Smooth muscle cell (in vitro differentiated cells): ENCODE results near the gene OLA1. TPM values are rescaled to one million over a fixed set of nuclear protein-coding genes. Genes with fewer than 3 reads are reported as not detected.

Source experiments
- DNase-seq: peaks from one replicate; lab custom pipeline; 2025; ENCODE audit not compliant: unreplicated experiment; lab: John Stamatoyannopoulos, UW
- H2AFZ ChIP-seq: fragments of 200-600 bp; sonication (generic); 2 replicates; pipeline ENCODE4 v1.6.0; 2016; ENCODE audit warnings: antibody characterized with exemption, low read depth, mild to moderate bottlenecking
- H3F3A ChIP-seq: fragments of 200-600 bp; sonication (generic); 2 replicates; pipeline ENCODE4 v1.6.0; 2017; ENCODE audit warnings: antibody characterized with exemption, low read depth
- H3K27ac ChIP-seq: fragments of 200-600 bp; sonication (generic); 2 replicates; pipeline ENCODE4 v1.5.1; 2016; ENCODE audit warnings: low read depth, mild to moderate bottlenecking
- H3K27me3 ChIP-seq: fragments of 200-600 bp; sonication (generic); 2 replicates; pipeline ENCODE4 v1.6.1; 2016; ENCODE audit warnings: low read depth, mild to moderate bottlenecking
- H3K36me3 ChIP-seq: fragments of 200-600 bp; sonication (generic); 2 replicates; pipeline ENCODE4 v1.5.1; 2016; ENCODE audit warnings: low read depth
- H3K4me1 ChIP-seq: fragments of 200-600 bp; sonication (generic); 2 replicates; pipeline ENCODE4 v1.5.1; 2016; ENCODE audit warnings: low read depth
- H3K4me2 ChIP-seq: fragments of 200-600 bp; sonication (generic); 2 replicates; pipeline ENCODE4 v1.6.0; 2016; ENCODE audit warnings: mild to moderate bottlenecking
- H3K4me3 ChIP-seq: fragments of 200-600 bp; sonication (generic); 2 replicates; pipeline ENCODE4 v1.5.1; 2016; ENCODE audit warnings: mild to moderate bottlenecking
- H3K79me2 ChIP-seq: fragments of 200-600 bp; sonication (generic); 2 replicates; pipeline ENCODE4 v1.6.0; 2016; ENCODE audit warnings: low read depth, mild to moderate bottlenecking
- H3K9ac ChIP-seq: fragments of 200-600 bp; sonication (generic); 2 replicates; pipeline ENCODE4 v1.6.0; 2016; ENCODE audit warnings: low read depth
- H3K9me3 ChIP-seq: fragments of 200-600 bp; sonication (generic); replicated peaks from 2 replicates; pipeline ENCODE4 v1.5.1; 2016; ENCODE audit warnings: low read depth
- H4K20me1 ChIP-seq: fragments of 200-600 bp; sonication (generic); 2 replicates; pipeline ENCODE4 v1.6.0; 2016; ENCODE audit warnings: low read depth
- CTCF ChIP-seq: fragments of 200-600 bp; sonication (generic); IDR thresholded peaks from 2 replicates; pipeline ENCODE4 v1.5.1; 2017; ENCODE audit warnings: borderline replicate concordance, mild to moderate bottlenecking, antibody characterized with exemption; ENCODE audit not compliant: insufficient read depth, poor library complexity, severe bottlenecking
- WGBS: methylation state at CpG from one replicate; pipeline ENCODE4 v1.1.7; 2016; ENCODE audit warnings: low lambda C conversion rate; 5-methylcytosine and 5-hydroxymethylcytosine counted together
- polyA plus RNA-seq: library from polyadenylated mRNA; unstranded; fragments of >200 nt; fragmentation: Nextera tagmentation; extraction: Ambion mirVana; gene quantifications from 2 replicates; pipeline ENCODE4 v1.2.1, GENCODE V29; 2016
- total RNA-seq: library from RNA; depleted of rRNA; stranded (reverse); fragments of >200 nt; gene quantifications from 2 replicates; pipeline ENCODE4 v1.2.3, GENCODE V29; 2014

Gene OLA1
- total and polyA plus RNA-seq, 2 experiments from 2014 or later: 59.6 to 76.0 TPM

DNA sequence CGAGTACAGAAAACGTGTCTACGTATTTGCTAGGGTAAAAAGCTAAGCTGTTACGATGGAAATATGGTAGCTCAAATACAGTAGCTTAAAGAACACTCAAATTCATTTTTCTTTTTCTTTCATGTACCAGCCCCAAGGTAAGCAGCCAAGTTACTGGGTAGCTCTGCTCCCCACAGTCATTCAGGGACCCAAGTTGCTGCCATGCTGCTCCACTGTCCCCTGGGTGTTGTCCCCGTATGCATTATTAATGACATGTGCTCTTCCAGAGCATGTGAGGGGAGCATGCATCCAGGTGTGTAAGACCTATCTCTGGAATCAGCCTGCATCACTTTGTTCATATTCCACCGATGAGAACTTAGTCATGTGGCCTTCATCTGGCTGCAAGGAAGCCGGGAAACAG lies 178.1 kb downstream of the OLA1 start:
- no peak overlapping the region for H3K4me3 ChIP-seq
- no peak overlapping the region for H3K27ac ChIP-seq
- no peaks in the 10 kb centered on the region for H3K9me3 ChIP-seq
- no peak overlapping the region for H3K4me2 ChIP-seq
- WGBS: 78% methylated on average over 7 of the region's 7 CpGs
- no peaks in the 10 kb centered on the region for H3K27me3 ChIP-seq
- no peaks in the 10 kb centered on the region for H3K36me3 ChIP-seq
- H3K79me2 ChIP-seq: no peaks in the 10 kb centered on the region
- H3F3A ChIP-seq: no peaks in the 10 kb centered on the region
- no peak overlapping the region for H3K9ac ChIP-seq
- TF ChIP-seq CTCF: no peak
- H2AFZ ChIP-seq: no peak overlapping the region
- no peaks in the 10 kb centered on the region for H4K20me1 ChIP-seq
- H3K4me1 ChIP-seq: no peaks in the 10 kb centered on the region
- DNase-seq: no peak

DNA sequence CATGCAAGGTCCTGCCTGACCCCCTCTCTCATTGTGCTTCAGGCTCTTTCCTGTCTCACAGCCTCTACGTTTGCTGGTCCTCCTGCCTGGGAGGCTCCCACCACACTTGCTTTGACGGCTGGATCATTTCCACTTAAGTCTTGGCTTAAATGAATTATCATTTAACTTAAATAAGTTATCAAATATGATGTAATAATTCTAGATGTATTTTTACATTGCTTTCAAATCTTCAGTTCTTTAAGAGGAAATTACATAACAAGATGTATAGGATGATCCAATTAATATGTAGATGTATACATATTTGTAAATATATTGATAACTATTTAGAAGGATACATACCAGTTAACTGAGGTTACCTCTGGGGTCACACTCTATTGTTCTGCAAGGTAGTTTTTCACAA lies 180.5 kb downstream of the OLA1 start:
- Histone ChIP-seq H3K9me3 (no peaks in the 10 kb centered on the region), H3K79me2 (no peaks in the 10 kb centered on the region), H3K36me3 (no peaks in the 10 kb centered on the region), H3K4me1 (peaks cover 11% of the 10 kb centered on the region), H3K27me3 (no peaks in the 10 kb centered on the region), H3K4me2 (no peak overlapping the region), H3F3A (peaks cover under 1% of the 10 kb centered on the region), H3K4me3 (no peak overlapping the region), H2AFZ (no peak overlapping the region), H3K27ac (no peak overlapping the region), H3K9ac (no peak overlapping the region), H4K20me1 (no peaks in the 10 kb centered on the region)
- no peak for DNase-seq
- WGBS: 96% methylated on average over 2 of the region's 2 CpGs
- no peak for TF ChIP-seq CTCF

- Histone ChIP-seq H3K9ac (no peak overlapping the region), H3K9me3 (no peaks in the 10 kb centered on the region), H3K4me3 (no peak overlapping the region), H3K79me2 (no peaks in the 10 kb centered on the region), H3K4me1 (peaks cover 21% of the 10 kb centered on the region), H3K36me3 (no peaks in the 10 kb centered on the region), H3F3A (peaks cover 4% of the 10 kb centered on the region), H3K27me3 (no peaks in the 10 kb centered on the region), H3K27ac (no peak overlapping the region), H3K4me2 (no peak overlapping the region), H4K20me1 (no peaks in the 10 kb centered on the region), H2AFZ (no peak overlapping the region)
- no peak for TF ChIP-seq CTCF
- 81% methylated on average over 7 of the region's 7 CpGs for WGBS
- no peak for DNase-seq
Measured at GRCh38 chr2:174066871-174067270, 181.5 kb downstream of the OLA1 start.

- H3K36me3 ChIP-seq: no peaks in the 10 kb centered on the region
- peaks cover 24% of the 10 kb centered on the region for H3K4me1 ChIP-seq
- H3K4me3 ChIP-seq: no peak overlapping the region
- peak overlapping the region; percentile 78 for H2AFZ ChIP-seq
- H3K4me2 ChIP-seq: peak overlapping the region; percentile 63
- no peak for DNase-seq
- TF ChIP-seq CTCF: no peak
- H3K27ac ChIP-seq: no peak overlapping the region
- no peaks in the 10 kb centered on the region for H3K27me3 ChIP-seq
- H3K9ac ChIP-seq: no peak overlapping the region
- H3K79me2 ChIP-seq: no peaks in the 10 kb centered on the region
- peaks cover 15% of the 10 kb centered on the region for H3F3A ChIP-seq
- H4K20me1 ChIP-seq: no peaks in the 10 kb centered on the region
- WGBS: 70% methylated on average over 12 of the region's 12 CpGs
- no peaks in the 10 kb centered on the region for H3K9me3 ChIP-seq
Measured at GRCh38 chr2:174063492-174064092, 184.7 kb downstream of the OLA1 start.
